Activated CD8-positive, alpha-beta T cell treated with anti-CD3 and anti-CD28 coated beads, Interleukin-2, amount 10 ng/mL, durations not matched to agents 7 days and 5 days (primary cell): ENCODE results near the gene SLC22A7. TPM values are rescaled to one million over a fixed set of nuclear protein-coding genes. Genes with fewer than 3 reads are reported as not detected.

Source experiments
- ATAC-seq: fragments of 150-1000 bp; cut with Tn5 transposase; one replicate; pipeline ENCODE4 v1.10.0; 2021; ENCODE audit warnings: moderate library complexity
- CTCF ChIA-PET: fragments of 350-600 bp; sonication (Branson Sonifier 250); formaldehyde crosslinking; loops from one replicate; lab custom pipeline; 2021; ENCODE audit warnings: antibody characterized with exemption; lab: Charles Lee
- POLR2A ChIA-PET: fragments of 350-600 bp; sonication (Branson Sonifier 250); formaldehyde crosslinking; loops from one replicate; lab custom pipeline; 2021; ENCODE audit warnings: antibody characterized with exemption; lab: Charles Lee
- DNase-seq: peaks from one replicate; pipeline ENCODE4 v3.0.0-alpha.2; 2020
- H3K27ac Mint-ChIP-seq: one replicate; pipeline ENCODE4 v1.8.0; 2021; ENCODE audit warnings: mild to moderate bottlenecking, mixed read lengths
- H3K27me3 Mint-ChIP-seq: one replicate; pipeline ENCODE4 v1.8.0; 2021; ENCODE audit warnings: low read depth, mixed read lengths
- H3K36me3 Mint-ChIP-seq: one replicate; pipeline ENCODE4 v1.8.0; 2021; ENCODE audit warnings: low read depth, mixed read lengths
- H3K4me1 Mint-ChIP-seq: one replicate; pipeline ENCODE4 v1.8.0; 2021; ENCODE audit warnings: low read depth, mixed read lengths
- H3K4me3 Mint-ChIP-seq: one replicate; pipeline ENCODE4 v1.8.0; 2021; ENCODE audit warnings: mild to moderate bottlenecking, mixed read lengths
- H3K9me3 Mint-ChIP-seq: one replicate; pipeline ENCODE4 v1.8.0; 2022; ENCODE audit warnings: mixed read lengths; ENCODE audit not compliant: insufficient read depth
- total RNA-seq, 2 experiments: library from RNA; stranded (reverse); gene quantifications; one replicate each; pipeline ENCODE4 v1.2.3, GENCODE V29; 2021

Gene SLC22A7
- total RNA-seq, 2 experiments from 2014 or later, result not detected

DNA sequence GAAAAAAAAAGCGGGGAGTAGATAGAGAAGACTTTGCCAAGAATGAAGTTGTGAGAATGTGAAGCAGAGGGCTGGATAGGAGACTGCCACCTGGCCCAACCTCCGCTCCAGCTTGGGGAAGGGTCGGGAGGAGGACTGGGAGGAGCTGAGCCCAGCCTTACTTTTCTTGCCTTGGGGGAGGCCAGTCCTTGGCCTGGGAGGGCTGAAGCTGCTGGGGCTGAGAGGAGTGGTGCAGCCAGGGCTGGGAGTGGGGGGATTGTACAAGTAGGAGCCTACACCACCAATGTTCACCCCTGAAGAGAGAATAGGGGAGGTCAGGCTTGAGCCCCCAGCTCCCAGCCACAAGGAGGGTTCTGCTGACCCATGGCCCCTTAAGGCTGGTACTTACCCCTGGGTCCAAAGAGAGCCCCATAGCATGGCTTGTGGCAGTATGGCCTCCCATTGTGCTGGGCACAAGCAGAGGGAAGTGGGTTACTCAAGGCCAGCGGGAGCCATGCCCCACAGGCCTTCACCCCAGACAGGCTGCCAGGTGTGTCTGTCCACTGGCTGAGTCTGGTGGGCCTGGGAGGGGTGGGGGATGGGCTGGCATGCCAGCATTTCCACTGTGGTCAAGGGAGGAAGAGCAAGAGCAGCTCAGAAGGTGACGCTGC, 9.5 kb downstream of the SLC22A7 start:
- H3K36me3 Mint-ChIP-seq, result no peaks in the 10 kb centered on the region
- POLR2A ChIA-PET, result no interaction called here
- no peaks in the 10 kb centered on the region for H3K9me3 Mint-ChIP-seq
- ATAC-seq, result no peak
- H3K27ac Mint-ChIP-seq, result no peak overlapping the region
- no peak for DNase-seq
- peaks cover 12% of the 10 kb centered on the region for H3K4me1 Mint-ChIP-seq
- CTCF ChIA-PET, result interaction anchor here (0.8 to 3.5 kb wide), 14 partner anchors 11 to 199 kb away, joined by 3 to 28 read pairs (median 7); partner anchors contain the start of gene ABCC10
- H3K4me3 Mint-ChIP-seq, result no peak overlapping the region
- peaks cover 10% of the 10 kb centered on the region for H3K27me3 Mint-ChIP-seq

DNA sequence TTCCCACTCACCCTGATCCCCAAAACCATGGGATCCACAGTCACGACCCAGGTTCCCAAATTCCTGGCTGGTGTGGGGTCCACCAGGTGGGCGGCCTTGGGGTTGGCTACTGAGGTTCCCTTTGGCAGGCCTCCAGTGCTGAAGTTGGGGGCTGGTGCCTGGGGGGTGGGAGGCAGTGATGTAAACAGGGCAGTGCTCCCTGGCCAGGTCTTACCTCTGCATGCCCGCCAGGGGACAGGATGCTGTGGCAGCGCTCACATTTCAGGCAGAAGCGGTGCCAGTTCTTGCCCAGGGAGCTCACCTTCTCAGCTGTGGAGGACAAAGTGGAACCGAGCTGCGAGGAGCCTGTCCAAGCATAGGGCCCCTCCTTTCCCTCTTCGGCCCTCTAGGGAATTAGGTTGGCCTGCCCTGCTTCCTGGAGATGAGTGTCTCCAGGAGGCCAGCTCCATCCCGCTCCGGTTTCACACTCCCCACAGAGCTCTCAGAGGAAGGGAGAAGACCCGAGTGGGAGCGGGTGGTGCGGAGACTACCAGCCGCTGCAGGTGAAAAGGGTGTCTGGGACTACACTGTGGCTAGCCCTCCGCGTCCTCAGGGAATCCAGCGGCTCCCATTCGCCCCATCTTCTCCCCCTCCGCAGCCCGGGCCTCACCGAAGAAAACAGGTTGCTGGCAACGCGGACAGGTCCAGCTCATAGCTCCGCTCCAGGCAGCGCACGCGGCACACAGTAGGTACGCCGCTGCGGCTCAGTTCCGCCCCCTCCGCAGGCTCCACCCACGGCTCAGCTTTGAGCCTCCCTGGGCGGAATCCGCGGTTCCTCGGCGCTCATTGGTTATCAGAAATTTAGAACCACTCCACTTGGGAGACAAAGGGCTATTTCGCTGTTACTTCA, 10.3 kb downstream of the SLC22A7 start, which contains the start of gene CRIP3:
CRIP3 (minus strand) TSS at position 726 of the 889 bp plus-strand sequence; CDS start at position 692, 34 bp downstream.
- H3K9me3 Mint-ChIP-seq, result no peaks in the 10 kb centered on the region
- no peak within 1 kb of the TSS for H3K27ac Mint-ChIP-seq
- peaks cover 14% of the 10 kb centered on the region for H3K27me3 Mint-ChIP-seq
- DNase-seq (peak; percentile 53), ATAC-seq (peak; percentile 89)
- peaks cover 12% of the 10 kb centered on the region for H3K4me1 Mint-ChIP-seq
- CTCF ChIA-PET, result interaction anchor here (0.6 to 3.5 kb wide), 24 partner anchors 9 to 198 kb away, joined by 3 to 28 read pairs (median 4); partner anchors contain the start of genes ABCC10 and CUL9
- H3K4me3 Mint-ChIP-seq, result peak within 1 kb of the TSS; percentile 63
- no peaks in the 10 kb centered on the region for H3K36me3 Mint-ChIP-seq
- POLR2A ChIA-PET, result no interaction called here

DNA sequence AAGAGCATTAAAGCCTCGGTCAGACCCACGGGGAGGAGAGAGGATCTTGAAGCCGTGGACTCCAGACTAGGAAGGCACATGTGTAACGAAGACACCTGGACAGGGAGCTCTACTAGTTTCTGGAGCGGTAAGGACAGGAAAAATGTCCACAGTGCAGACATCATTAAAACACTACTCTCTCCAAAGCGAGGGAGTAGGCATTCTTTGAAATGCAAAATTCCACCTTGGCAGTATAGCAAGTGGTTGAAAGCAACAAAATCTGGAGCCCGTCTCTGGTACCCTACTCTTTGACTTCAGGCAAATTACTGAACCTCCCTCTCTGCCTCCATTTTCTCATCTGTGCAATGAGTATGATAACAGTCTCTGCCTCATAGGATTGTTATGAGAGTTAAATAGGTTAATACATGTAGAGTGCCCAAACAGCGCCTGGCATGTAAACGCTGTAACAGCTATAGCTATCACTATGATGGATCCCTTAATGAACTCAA, 11.0 kb downstream of the SLC22A7 start:
- Mint-ChIP-seq H3K36me3 (no peaks in the 10 kb centered on the region), H3K27ac (no peak overlapping the region)
- POLR2A ChIA-PET, result no interaction called here

DNA sequence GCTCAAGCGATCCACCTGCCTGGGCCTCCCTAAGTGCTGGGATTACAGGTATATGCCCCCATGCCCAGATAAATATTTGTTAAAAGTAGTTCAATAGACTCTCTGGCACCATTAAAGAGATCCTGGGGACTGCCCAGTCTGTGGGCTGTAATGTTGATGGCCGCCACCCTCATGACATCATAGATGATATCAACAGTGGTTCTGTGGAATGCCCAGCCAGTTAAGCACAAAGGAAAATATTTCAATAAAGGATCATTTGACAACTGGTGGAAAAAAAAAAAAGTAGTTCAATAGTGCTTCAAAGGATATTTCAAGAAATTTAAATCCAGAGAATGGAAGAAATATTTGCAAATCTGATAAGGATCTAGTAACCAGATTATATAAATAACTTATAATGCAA, 12.1 kb downstream of the SLC22A7 start:
- Mint-ChIP-seq H3K27ac (no peak overlapping the region), H3K4me3 (no peak overlapping the region), H3K36me3 (no peaks in the 10 kb centered on the region), H3K4me1 (peaks cover 12% of the 10 kb centered on the region), H3K9me3 (no peaks in the 10 kb centered on the region), H3K27me3 (peaks cover 16% of the 10 kb centered on the region)
- POLR2A ChIA-PET, result no interaction called here
- CTCF ChIA-PET, result no interaction called here
- ATAC-seq (no peak), DNase-seq (no peak)

More for the DNA sequence above, 11.0 kb downstream of the SLC22A7 start:
- DNase-seq (no peak), ATAC-seq (no peak)
- Mint-ChIP-seq H3K4me3 (peak overlapping the region; percentile 63), H3K4me1 (peaks cover 12% of the 10 kb centered on the region), H3K27me3 (peaks cover 14% of the 10 kb centered on the region), H3K9me3 (no peaks in the 10 kb centered on the region)
- CTCF ChIA-PET, result interaction anchor here (0.7 to 3.5 kb wide), 21 partner anchors 8 to 197 kb away, joined by 3 to 28 read pairs (median 5); partner anchors contain the start of genes ABCC10 and CUL9

DNA sequence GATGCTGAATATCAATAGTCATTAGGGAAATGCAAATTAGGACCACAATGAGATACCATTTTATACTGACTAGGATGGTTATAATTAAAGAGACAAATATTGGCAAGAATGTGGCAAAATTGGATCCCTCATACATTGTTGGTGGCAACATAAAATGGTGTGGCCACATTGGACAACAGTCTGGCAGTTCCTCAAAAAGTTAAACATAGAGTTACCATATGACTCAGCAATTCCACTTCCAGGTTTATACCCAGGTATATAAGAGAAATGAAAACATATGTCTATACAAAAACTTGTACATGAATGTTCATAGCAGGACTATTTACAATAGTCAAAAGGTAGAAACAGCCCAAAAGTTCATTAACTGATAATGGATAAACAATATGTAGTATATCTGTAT, 12.6 kb downstream of the SLC22A7 start:
- no peak overlapping the region for H3K27ac Mint-ChIP-seq
- peaks cover 15% of the 10 kb centered on the region for H3K4me1 Mint-ChIP-seq
- H3K27me3 Mint-ChIP-seq, result peaks cover 16% of the 10 kb centered on the region
- CTCF ChIA-PET, result no interaction called here
- no peaks in the 10 kb centered on the region for H3K9me3 Mint-ChIP-seq
- DNase-seq, result no peak
- H3K4me3 Mint-ChIP-seq, result no peak overlapping the region
- no peak for ATAC-seq
- no peaks in the 10 kb centered on the region for H3K36me3 Mint-ChIP-seq
- POLR2A ChIA-PET, result no interaction called here

DNA sequence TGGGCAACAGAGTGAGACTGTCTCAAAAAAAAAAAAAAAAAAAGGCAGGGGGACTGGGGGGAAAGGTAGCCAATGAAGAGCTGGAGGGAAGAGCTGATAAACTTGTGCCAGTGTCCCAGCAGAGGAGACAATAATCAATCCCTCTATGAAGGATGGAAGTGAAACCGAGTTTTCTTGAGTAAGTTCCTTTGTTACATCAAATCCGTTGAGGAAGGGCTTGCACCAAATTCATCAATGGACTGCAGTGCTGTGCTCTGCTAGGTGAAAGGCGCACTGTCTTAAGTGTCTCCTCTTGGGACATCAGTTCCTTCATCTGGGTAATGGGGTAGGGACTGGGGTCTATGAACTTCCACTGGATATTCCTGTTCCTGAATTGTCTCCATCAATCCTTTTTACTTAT, 13.6 kb downstream of the SLC22A7 start:
- Mint-ChIP-seq H3K4me3 (no peak overlapping the region), H3K36me3 (no peaks in the 10 kb centered on the region), H3K4me1 (peaks cover 15% of the 10 kb centered on the region), H3K27ac (no peak overlapping the region), H3K27me3 (peaks cover 18% of the 10 kb centered on the region), H3K9me3 (no peaks in the 10 kb centered on the region)
- DNase-seq (no peak), ATAC-seq (no peak)
- CTCF ChIA-PET, result no interaction called here
- POLR2A ChIA-PET, result no interaction called here

DNA sequence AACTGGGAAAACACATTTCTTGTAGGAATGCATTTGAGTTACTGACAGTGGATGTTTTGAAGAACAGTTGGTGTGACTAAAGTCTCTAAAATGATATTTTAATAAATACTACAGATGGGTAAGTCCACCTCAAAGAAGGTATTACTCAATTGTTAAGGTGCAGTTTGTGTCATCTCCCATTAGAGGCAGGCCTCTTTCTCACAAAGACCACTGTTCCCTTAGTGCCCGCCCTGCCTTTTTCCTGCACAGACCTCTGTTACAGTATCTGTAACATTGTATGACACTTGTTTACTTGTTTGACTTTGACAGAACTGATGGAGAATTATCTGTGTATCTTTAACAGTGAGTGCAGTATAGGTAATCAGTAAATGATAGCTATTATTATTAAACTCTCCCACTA, 15.8 kb downstream of the SLC22A7 start:
- ATAC-seq (no peak), DNase-seq (no peak)
- Mint-ChIP-seq H3K4me1 (peaks cover 8% of the 10 kb centered on the region), H3K9me3 (no peaks in the 10 kb centered on the region), H3K27ac (no peak overlapping the region), H3K4me3 (no peak overlapping the region), H3K27me3 (peaks cover 26% of the 10 kb centered on the region), H3K36me3 (no peaks in the 10 kb centered on the region)
- ChIA-PET POLR2A (no interaction called here), CTCF (interaction anchor here (1.7 kb wide), 2 partner anchors 42 to 85 kb away, joined by 5 to 8 read pairs; partner anchors contain the start of gene DNPH1)

DNA sequence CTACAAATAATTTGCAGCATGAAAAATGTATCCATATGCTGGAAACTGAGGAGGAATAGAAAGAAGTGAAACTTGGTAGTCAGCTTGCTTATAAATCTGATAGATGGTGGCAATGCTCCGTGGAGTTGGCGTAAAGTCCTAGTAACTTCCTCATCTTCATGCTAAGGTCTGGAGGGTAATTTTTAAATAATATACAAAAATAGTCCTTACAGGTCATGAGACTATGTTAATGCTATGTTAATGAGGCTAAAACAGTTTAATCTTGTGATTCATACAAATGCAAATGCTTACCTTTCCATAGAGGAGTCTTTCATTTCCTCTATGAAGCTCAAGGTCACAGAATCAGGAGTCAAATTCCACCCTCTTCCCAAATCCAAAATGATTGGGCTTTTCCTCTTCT, 20.0 kb downstream of the SLC22A7 start:
- H3K9me3 Mint-ChIP-seq, result no peaks in the 10 kb centered on the region
- DNase-seq (no peak), ATAC-seq (no peak)
- H3K4me1 Mint-ChIP-seq, result peaks cover 3% of the 10 kb centered on the region
- ChIA-PET CTCF (interaction anchor here (0.8 to 1.0 kb wide), 3 partner anchors 9 to 38 kb away, joined by 3 to 5 read pairs (median 3); partner anchors contain the start of gene CRIP3), POLR2A (no interaction called here)
- peaks cover 16% of the 10 kb centered on the region for H3K27me3 Mint-ChIP-seq
- H3K4me3 Mint-ChIP-seq, result no peak overlapping the region
- no peak overlapping the region for H3K27ac Mint-ChIP-seq
- H3K36me3 Mint-ChIP-seq, result no peaks in the 10 kb centered on the region

DNA sequence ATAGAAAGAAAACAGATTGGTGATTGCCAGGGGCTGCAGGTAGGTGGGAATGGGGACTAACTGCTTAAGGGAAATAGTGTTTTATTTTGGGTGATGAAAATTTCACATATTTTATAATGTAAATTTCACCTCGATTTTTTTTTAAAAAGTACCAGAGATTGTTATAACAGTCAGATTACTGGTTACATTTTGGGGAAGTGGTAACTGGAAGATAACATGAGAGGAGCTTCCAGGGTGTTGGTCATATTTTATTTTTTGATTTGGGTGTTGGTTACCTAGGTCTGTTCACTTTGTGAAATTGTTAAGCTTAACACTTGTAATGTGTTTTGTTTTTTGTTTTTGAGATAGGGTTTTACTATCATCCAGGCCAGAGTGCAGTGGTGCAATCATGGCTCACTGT, 27.8 kb downstream of the SLC22A7 start:
- DNase-seq (no peak), ATAC-seq (no peak)
- H3K4me3 Mint-ChIP-seq, result no peak overlapping the region
- H3K27ac Mint-ChIP-seq, result no peak overlapping the region
- H3K9me3 Mint-ChIP-seq, result no peaks in the 10 kb centered on the region
- peaks cover 2% of the 10 kb centered on the region for H3K27me3 Mint-ChIP-seq
- no peaks in the 10 kb centered on the region for H3K36me3 Mint-ChIP-seq
- ChIA-PET CTCF (interaction anchor here (1.9 kb wide), 1 partner anchor 8 kb away, joined by 4 read pairs; no protein-coding TSS in a partner anchor), POLR2A (no interaction called here)
- no peaks in the 10 kb centered on the region for H3K4me1 Mint-ChIP-seq

DNA sequence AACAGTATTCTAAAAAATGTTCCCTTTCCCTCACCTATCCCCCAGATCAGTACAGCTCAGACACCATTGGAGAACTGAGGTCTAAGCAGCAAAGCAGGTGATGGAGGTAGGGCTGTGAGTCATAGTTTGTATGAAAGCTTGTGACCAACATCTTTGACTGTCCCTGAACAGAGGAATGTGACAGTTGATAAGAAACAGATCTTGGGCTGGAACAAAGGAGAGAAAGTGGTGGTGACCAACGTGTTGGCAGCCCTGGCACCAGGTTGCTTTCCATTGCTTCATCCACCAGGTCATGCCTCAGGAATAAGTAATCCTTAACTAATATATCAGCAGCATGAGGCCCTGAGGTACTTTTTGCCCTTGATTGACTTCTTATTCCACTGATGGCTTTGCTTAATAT, 30.5 kb downstream of the SLC22A7 start:
- H3K4me3 Mint-ChIP-seq, result no peak overlapping the region
- no peaks in the 10 kb centered on the region for H3K36me3 Mint-ChIP-seq
- ATAC-seq, result no peak
- ChIA-PET POLR2A (no interaction called here), CTCF (no interaction called here)
- H3K27me3 Mint-ChIP-seq, result peaks cover 7% of the 10 kb centered on the region
- H3K4me1 Mint-ChIP-seq, result peaks cover 12% of the 10 kb centered on the region
- H3K27ac Mint-ChIP-seq, result no peak overlapping the region
- no peak for DNase-seq
- no peaks in the 10 kb centered on the region for H3K9me3 Mint-ChIP-seq

DNA sequence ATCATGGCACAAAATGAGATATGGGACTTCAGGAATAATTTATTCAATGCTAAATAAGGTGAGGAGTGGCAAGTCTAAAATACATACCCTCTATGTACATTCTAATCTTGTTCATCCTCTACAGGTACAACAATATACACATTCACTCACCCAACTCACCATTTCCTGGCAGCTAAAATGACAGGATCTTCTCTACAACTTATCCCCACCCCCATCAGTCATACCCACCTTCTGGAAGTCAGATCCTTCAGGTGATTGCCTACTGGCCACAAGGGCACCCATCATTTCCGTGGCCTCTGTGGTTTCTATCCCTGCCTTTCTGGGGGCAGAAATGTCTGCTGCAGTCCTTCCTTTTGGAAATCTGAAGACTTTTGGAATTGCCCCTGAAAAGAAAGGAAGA, 33.4 kb downstream of the SLC22A7 start:
- peaks cover 12% of the 10 kb centered on the region for H3K4me1 Mint-ChIP-seq
- DNase-seq (no peak), ATAC-seq (no peak)
- no peak overlapping the region for H3K27ac Mint-ChIP-seq
- POLR2A ChIA-PET, result no interaction called here
- no peak overlapping the region for H3K4me3 Mint-ChIP-seq
- H3K27me3 Mint-ChIP-seq, result peaks cover 7% of the 10 kb centered on the region
- no peaks in the 10 kb centered on the region for H3K9me3 Mint-ChIP-seq
- H3K36me3 Mint-ChIP-seq, result no peaks in the 10 kb centered on the region
- CTCF ChIA-PET, result no interaction called here
